ENCODE measurements around the gene SLC44A4.

SLC44A4 gene

GRCh38 chr6:31878222-31878621 is 575 bp downstream of the SLC44A4 start:
- DNase-seq (ENCODE audit: low read depth) = no peak
- no peak for TF ChIP-seq CTCF (conservative IDR thresholded peaks at IDR 0.05; ENCODE audit: low read length)
- no peak overlapping the region for H3K4me3 ChIP-seq (ENCODE audit: low read length)

- no peak for DNase-seq (ENCODE audit: low read depth)
- no peak overlapping the region for H3K4me3 ChIP-seq (ENCODE audit: low read length)
- no peak for TF ChIP-seq CTCF (conservative IDR thresholded peaks at IDR 0.05; ENCODE audit: low read length)
Observed at GRCh38 chr6:31877651-31878161, 1.1 kb downstream of the SLC44A4 start.

- DNase-seq (ENCODE audit: low read depth) = no peak
- no peak for TF ChIP-seq CTCF (conservative IDR thresholded peaks at IDR 0.05; ENCODE audit: low read length)
- H3K4me3 ChIP-seq (ENCODE audit: low read length) = no peak overlapping the region
Observed at GRCh38 chr6:31877125-31877650, 1.6 kb downstream of the SLC44A4 start.

GRCh38 chr6:31876357-31876756 is 2.4 kb downstream of the SLC44A4 start:
- no peak for TF ChIP-seq CTCF (conservative IDR thresholded peaks at IDR 0.05; ENCODE audit: low read length)
- no peak overlapping the region for H3K4me3 ChIP-seq (ENCODE audit: low read length)

GRCh38 chr6:31875877-31876276 is 2.9 kb downstream of the SLC44A4 start:
- no peak for TF ChIP-seq CTCF (conservative IDR thresholded peaks at IDR 0.05; ENCODE audit: low read length)
- no peak for DNase-seq (ENCODE audit: low read depth)
- no peak overlapping the region for H3K4me3 ChIP-seq (ENCODE audit: low read length)

More at GRCh38 chr6:31876357-31876756, 2.4 kb downstream of the SLC44A4 start:
- DNase-seq (ENCODE audit: low read depth) = no peak

- TF ChIP-seq CTCF (conservative IDR thresholded peaks at IDR 0.05; ENCODE audit: low read length) = no peak
- H3K4me3 ChIP-seq (ENCODE audit: low read length) = no peak overlapping the region
- DNase-seq (ENCODE audit: low read depth) = peak; percentile 45
Observed at GRCh38 chr6:31874836-31875572, 3.8 kb downstream of the SLC44A4 start.

All from AG10803 (cell line).